ENCODE results near the gene ORC3.

GRCh38 chr6:87608802-87609201, 18.9 kb downstream of the ORC3 start:
- TF ChIP-seq POLR2A (IDR thresholded peaks at IDR 0.05; ENCODE audit: low read depth, low read length) (no peak), POLR2AphosphoS5 (IDR thresholded peaks at IDR 0.05; ENCODE audit: low read depth, low read length) (no peak)

Data from GM12892 (cell line).